Measurements from ENCODE around the gene MTHFD2. TPM values are rescaled to one million over a fixed set of nuclear protein-coding genes. Genes with fewer than 3 reads are reported as not detected.

Gene MTHFD2
- total RNA-seq, 1 experiment from 2014 or later: 118 TPM

DNA sequence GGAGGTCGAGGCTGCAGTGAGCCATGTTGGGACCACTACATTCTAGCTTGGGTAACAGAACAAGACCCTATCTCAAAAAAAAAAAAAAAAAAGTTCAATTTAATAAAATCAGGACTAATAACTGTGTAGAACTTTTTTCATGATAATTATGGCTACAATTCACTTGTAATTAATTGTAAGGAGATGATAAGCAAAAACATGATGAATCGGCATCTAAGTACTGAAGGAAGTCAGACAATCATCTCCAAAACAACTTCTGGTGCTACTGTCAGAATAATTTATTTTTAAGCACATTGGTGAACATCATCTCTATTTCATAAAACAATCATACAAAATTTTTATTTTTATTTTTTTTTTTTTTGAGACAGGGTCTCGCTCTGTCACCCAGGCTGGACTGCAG is 9.7 kb upstream of the MTHFD2 start:
- TF ChIP-seq, protein P1, sequence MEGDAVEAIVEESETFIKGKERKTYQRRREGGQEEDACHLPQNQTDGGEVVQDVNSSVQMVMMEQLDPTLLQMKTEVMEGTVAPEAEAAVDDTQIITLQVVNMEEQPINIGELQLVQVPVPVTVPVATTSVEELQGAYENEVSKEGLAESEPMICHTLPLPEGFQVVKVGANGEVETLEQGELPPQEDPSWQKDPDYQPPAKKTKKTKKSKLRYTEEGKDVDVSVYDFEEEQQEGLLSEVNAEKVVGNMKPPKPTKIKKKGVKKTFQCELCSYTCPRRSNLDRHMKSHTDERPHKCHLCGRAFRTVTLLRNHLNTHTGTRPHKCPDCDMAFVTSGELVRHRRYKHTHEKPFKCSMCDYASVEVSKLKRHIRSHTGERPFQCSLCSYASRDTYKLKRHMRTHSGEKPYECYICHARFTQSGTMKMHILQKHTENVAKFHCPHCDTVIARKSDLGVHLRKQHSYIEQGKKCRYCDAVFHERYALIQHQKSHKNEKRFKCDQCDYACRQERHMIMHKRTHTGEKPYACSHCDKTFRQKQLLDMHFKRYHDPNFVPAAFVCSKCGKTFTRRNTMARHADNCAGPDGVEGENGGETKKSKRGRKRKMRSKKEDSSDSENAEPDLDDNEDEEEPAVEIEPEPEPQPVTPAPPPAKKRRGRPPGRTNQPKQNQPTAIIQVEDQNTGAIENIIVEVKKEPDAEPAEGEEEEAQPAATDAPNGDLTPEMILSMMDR (conservative IDR thresholded peaks at IDR 0.05; ENCODE audit: low read depth, low read length): no peak
- TF ChIP-seq EZH2 (IDR thresholded peaks at IDR 0.05; ENCODE audit: low read length, unreplicated experiment) (no peak), EZH2phosphoT487 (IDR thresholded peaks at IDR 0.05; ENCODE audit: borderline replicate concordance, low read length) (no peak)
- H4K20me1 ChIP-seq (ENCODE audit: low read length): no peaks in the 10 kb centered on the region
- CTCF ChIA-PET: no interaction called here
- no peak for DNase-seq
- no peak overlapping the region for H3K4me3 ChIP-seq (ENCODE audit: low read length)
- no peak overlapping the region for H2AFZ ChIP-seq (ENCODE audit: low read length)
- no peaks in the 10 kb centered on the region for H3K27me3 ChIP-seq (ENCODE audit: low read length)
- POLR2A ChIA-PET (ENCODE audit: unreplicated experiment): no interaction called here
- intact Hi-C loops (cut with micrococcal nuclease): no loop called here
- no peak for ATAC-seq
- no peaks in the 10 kb centered on the region for H3K36me3 ChIP-seq (ENCODE audit: low read depth, low read length)
- no peaks in the 10 kb centered on the region for H3K4me1 ChIP-seq (ENCODE audit: insufficient read depth, low read length)
- H3K9me2 ChIP-seq (replicated peaks; ENCODE audit: low read length): no peaks in the 10 kb centered on the region
- no TSS peak for BruUV-seq (replicated peaks)
- no peak overlapping the region for H3K4me2 ChIP-seq (ENCODE audit: low read length)
- no peak overlapping the region for H3K9ac ChIP-seq (ENCODE audit: low read length)
- H3K9me3 ChIP-seq (ENCODE audit: low read length): no peaks in the 10 kb centered on the region
- H3K27ac ChIP-seq (ENCODE audit: low read length): no peak overlapping the region
- no peaks in the 10 kb centered on the region for H3F3A ChIP-seq (ENCODE audit: low read length, unreplicated experiment)
- H3K79me2 ChIP-seq (ENCODE audit: low read length): no peaks in the 10 kb centered on the region

DNA sequence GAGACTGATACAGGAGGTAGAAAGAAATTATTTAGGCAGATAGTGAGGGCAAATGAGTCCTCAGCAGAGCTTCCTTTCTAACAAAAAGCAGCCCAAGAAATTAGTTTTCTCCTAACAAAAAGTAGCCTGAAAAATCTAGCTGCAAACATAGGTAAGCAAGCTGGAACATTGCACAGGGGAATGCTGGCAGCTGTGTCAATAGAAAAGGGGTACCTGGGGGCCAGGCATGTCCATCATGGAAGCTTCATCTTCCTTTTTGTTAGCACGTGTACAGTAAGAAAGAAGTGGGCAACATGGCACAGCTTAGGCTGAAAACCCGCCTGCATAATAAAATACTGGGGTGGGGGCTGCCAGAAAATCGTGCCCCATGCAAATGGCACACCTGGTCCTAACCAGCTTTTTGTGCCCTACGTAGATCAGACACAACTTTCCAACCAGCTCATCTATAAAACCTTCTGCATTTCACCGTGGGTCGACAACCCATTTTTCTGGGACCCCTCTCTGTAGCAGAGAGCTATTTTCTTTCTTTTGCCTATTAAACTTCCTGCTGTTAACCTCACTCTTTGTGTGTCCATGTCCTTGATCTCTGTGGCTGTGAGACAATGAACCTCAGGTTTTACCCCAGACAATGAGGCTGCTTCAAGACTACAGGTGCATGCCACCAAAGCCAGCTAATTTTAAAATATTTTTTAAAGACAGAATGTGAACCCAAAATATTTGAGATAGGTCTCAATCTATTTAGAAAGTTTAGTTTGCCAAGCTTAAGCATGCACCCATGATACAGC is 6.6 kb upstream of the MTHFD2 start:
- no peak for DNase-seq
- Histone ChIP-seq H3K36me3 (ENCODE audit: low read depth, low read length) (no peaks in the 10 kb centered on the region), H3K9ac (ENCODE audit: low read length) (no peak overlapping the region), H3K27ac (ENCODE audit: low read length) (no peak overlapping the region), H3K79me2 (ENCODE audit: low read length) (no peaks in the 10 kb centered on the region), H4K20me1 (ENCODE audit: low read length) (no peaks in the 10 kb centered on the region), H3F3A (ENCODE audit: low read length, unreplicated experiment) (no peaks in the 10 kb centered on the region), H3K9me3 (ENCODE audit: low read length) (no peaks in the 10 kb centered on the region), H3K4me1 (ENCODE audit: insufficient read depth, low read length) (no peaks in the 10 kb centered on the region), H3K9me2 (replicated peaks; ENCODE audit: low read length) (no peaks in the 10 kb centered on the region), H2AFZ (ENCODE audit: low read length) (no peak overlapping the region), H3K4me3 (ENCODE audit: low read length) (no peak overlapping the region), H3K27me3 (ENCODE audit: low read length) (no peaks in the 10 kb centered on the region), H3K4me2 (ENCODE audit: low read length) (no peak overlapping the region)
- TF ChIP-seq EZH2 (IDR thresholded peaks at IDR 0.05; ENCODE audit: low read length, unreplicated experiment): no peak
- TF ChIP-seq EZH2phosphoT487 (IDR thresholded peaks at IDR 0.05; ENCODE audit: borderline replicate concordance, low read length): no peak
- TF ChIP-seq, protein P1 (conservative IDR thresholded peaks at IDR 0.05; ENCODE audit: low read depth, low read length): no peak
- CTCF ChIA-PET: interaction anchor here (0.7 kb wide), 1 partner anchor 365 kb away, joined by 3 read pairs; no protein-coding TSS in a partner anchor
- intact Hi-C loops (cut with micrococcal nuclease): no loop called here
- POLR2A ChIA-PET (ENCODE audit: unreplicated experiment): interaction anchor here (0.6 kb wide), 1 partner anchor 13 kb away, joined by 3 read pairs; the partner anchor contains the start of gene MOB1A
- BruUV-seq (replicated peaks): no TSS peak
- ATAC-seq: no peak

DNA sequence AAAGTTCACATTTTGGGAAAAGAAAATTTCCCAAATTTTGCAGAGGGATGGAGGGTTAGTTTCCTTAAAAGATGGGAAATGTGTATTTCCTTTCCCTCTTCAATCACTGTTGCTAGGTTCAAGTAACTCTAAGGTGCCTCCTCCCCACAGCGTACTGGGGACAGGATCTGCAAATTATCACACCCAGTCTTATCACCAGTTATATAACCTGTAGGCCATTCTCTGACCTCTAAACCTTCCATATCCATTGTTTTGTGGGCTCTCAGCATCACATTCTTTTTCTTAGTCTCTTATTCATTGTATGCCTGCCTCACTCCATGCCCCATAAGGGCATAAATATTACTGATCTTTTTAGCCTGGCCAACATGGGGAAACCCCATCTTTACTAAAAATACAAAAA is 3.6 kb upstream of the MTHFD2 start:
- no peaks in the 10 kb centered on the region for H3F3A ChIP-seq (ENCODE audit: low read length, unreplicated experiment)
- H3K27me3 ChIP-seq (ENCODE audit: low read length): no peaks in the 10 kb centered on the region
- BruUV-seq (replicated peaks): no TSS peak
- H3K4me2 ChIP-seq (ENCODE audit: low read length): no peak overlapping the region
- H3K9me2 ChIP-seq (replicated peaks; ENCODE audit: low read length): no peaks in the 10 kb centered on the region
- H3K4me3 ChIP-seq (ENCODE audit: low read length): no peak overlapping the region
- DNase-seq: no peak
- no peaks in the 10 kb centered on the region for H3K9me3 ChIP-seq (ENCODE audit: low read length)
- H2AFZ ChIP-seq (ENCODE audit: low read length): no peak overlapping the region
- no peak for ATAC-seq
- no peak overlapping the region for H3K27ac ChIP-seq (ENCODE audit: low read length)
- CTCF ChIA-PET: no interaction called here
- peaks cover 7% of the 10 kb centered on the region for H4K20me1 ChIP-seq (ENCODE audit: low read length)
- POLR2A ChIA-PET (ENCODE audit: unreplicated experiment): no interaction called here
- no peaks in the 10 kb centered on the region for H3K36me3 ChIP-seq (ENCODE audit: low read depth, low read length)
- peaks cover 5% of the 10 kb centered on the region; the same call in 1 of the 2 replicates for H3K4me1 ChIP-seq (ENCODE audit: insufficient read depth, low read length)
- H3K9ac ChIP-seq (ENCODE audit: low read length): no peak overlapping the region
- intact Hi-C loops (cut with micrococcal nuclease): loop anchor here (5.0 kb wide), 1 partner anchor 263 kb away; the partner anchor contains the start of genes INO80B and WBP1
- TF ChIP-seq, protein P1 (conservative IDR thresholded peaks at IDR 0.05; ENCODE audit: low read depth, low read length): no peak
- TF ChIP-seq EZH2phosphoT487 (IDR thresholded peaks at IDR 0.05; ENCODE audit: borderline replicate concordance, low read length) (no peak), EZH2 (IDR thresholded peaks at IDR 0.05; ENCODE audit: low read length, unreplicated experiment) (no peak)
- peaks cover 14% of the 10 kb centered on the region for H3K79me2 ChIP-seq (ENCODE audit: low read length)

Measured in PC-3 (cell line).